GM23248 (cell line): Measurements from ENCODE around the gene EVC.

Experiments
- EZH2 ChIP-seq: fragments of 200-600 bp; sonication (generic); IDR thresholded peaks from 2 replicates; pipeline ENCODE4 v1.6.1; 2018; ENCODE audit warnings: antibody characterized with exemption, mild to moderate bottlenecking; ENCODE audit not compliant: insufficient read depth, poor library complexity, severe bottlenecking
- EZH2phosphoT487 ChIP-seq: fragments of 200-600 bp; sonication (generic); IDR thresholded peaks from 2 replicates; pipeline ENCODE4 v1.6.1; 2018; ENCODE audit warnings: antibody characterized with exemption, moderate library complexity, mild to moderate bottlenecking, low read depth; ENCODE audit not compliant: insufficient read depth

DNA sequence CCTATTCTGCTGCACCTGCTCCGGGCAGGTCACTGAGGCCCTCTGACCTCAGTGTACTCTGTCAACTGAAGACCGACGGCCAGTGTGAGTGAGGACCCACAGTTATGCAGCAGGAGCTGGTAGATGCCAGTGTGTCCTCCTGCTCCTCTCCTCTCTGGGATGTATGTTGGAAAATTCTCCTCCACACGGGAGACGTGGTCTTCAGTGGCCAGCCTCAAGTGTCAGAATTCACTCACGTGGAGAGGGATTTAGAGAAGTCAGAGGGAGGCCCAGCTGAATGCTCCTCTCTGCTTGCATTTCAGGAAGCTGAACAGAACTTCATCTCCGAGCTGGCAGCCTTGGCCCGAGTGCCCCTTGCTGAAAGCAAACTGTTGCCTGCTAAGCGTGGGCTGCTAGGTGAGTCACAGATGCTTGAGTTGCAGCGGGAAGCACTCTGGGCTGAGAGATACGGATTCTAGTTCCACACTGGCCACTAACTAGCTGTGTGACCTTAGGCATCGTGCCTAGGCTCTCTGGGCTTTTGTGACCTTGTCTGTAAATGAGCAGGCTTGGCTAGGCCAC is 98.3 kb downstream of the EVC start:
- TF ChIP-seq EZH2 (no peak), EZH2phosphoT487 (no peak)
